GM23248 (cell line): ENCODE measurements around the gene CXCL17.

ENCODE experiments used
- EZH2 ChIP-seq: fragments of 200-600 bp; sonication (generic); IDR thresholded peaks from 2 replicates; pipeline ENCODE4 v1.6.1; 2018; ENCODE audit warnings: antibody characterized with exemption, mild to moderate bottlenecking; ENCODE audit not compliant: insufficient read depth, poor library complexity, severe bottlenecking
- EZH2phosphoT487 ChIP-seq: fragments of 200-600 bp; sonication (generic); IDR thresholded peaks from 2 replicates; pipeline ENCODE4 v1.6.1; 2018; ENCODE audit warnings: antibody characterized with exemption, moderate library complexity, mild to moderate bottlenecking, low read depth; ENCODE audit not compliant: insufficient read depth

DNA sequence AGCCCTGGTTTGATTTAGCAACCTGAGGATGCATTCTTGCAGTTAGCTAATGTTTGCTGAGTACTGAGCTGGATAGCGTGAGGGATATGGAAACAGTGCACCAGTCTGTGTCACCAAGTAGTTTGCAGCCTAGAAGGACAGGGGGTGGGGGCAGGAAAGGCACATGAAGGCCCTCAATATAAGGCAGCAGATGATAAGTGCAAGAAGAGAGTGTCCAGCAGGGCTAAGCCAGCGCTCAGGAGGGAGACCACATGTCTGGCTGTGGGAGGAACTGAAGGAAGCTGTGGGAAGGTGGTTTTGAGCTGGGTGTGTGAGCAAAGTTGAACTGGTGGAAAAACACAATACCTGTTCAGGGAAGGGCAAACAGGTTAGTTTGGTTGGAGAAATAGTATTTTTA is 1.7 kb downstream of the CXCL17 start:
- TF ChIP-seq EZH2phosphoT487 (no peak), EZH2 (no peak)
